ENCODE data around the gene SMCR8.

SMCR8 gene

GRCh38 chr17:18363101-18364049, 48.3 kb downstream of the SMCR8 start, which contains the start of gene SHMT1:
SHMT1 (minus strand) TSS chr17:18363550; CDS start chr17:18355981, 7,569 bp downstream.
- peak; percentile 97 for DNase-seq

- no peak for DNase-seq
Observed at GRCh38 chr17:18364166-18364565, 49.1 kb downstream of the SMCR8 start.

- no peak for DNase-seq
Observed at GRCh38 chr17:18368946-18369345, 53.9 kb downstream of the SMCR8 start.

- no peak for DNase-seq
Observed at GRCh38 chr17:18370761-18371160, 55.7 kb downstream of the SMCR8 start.

GRCh38 chr17:18371455-18371854, 56.4 kb downstream of the SMCR8 start:
- peak; percentile 23 for DNase-seq

- DNase-seq = peak; percentile 34
Observed at GRCh38 chr17:18373181-18373580, 58.1 kb downstream of the SMCR8 start.

- DNase-seq = no peak
Observed at GRCh38 chr17:18374216-18374615, 59.1 kb downstream of the SMCR8 start.

Data from activated CD4-positive, alpha-beta T cell treated with anti-CD3 and anti-CD28 coated beads, Interleukin-2, Interleukin-6, amounts not matched to agents 100 ng/mL and 50 ng/mL, durations not matched to agents 16 hours and 8 hours (primary cell).